NCI-H2107 (cell line): ENCODE measurements around the gene ATP7B.
A peak's percentile ranks its signal among the peaks of the same experiment; 100 is the strongest.

Experiments used
- DNase-seq: peaks from one replicate; lab custom pipeline; 2025; lab: John Stamatoyannopoulos, UW

Gene ATP7B

DNA sequence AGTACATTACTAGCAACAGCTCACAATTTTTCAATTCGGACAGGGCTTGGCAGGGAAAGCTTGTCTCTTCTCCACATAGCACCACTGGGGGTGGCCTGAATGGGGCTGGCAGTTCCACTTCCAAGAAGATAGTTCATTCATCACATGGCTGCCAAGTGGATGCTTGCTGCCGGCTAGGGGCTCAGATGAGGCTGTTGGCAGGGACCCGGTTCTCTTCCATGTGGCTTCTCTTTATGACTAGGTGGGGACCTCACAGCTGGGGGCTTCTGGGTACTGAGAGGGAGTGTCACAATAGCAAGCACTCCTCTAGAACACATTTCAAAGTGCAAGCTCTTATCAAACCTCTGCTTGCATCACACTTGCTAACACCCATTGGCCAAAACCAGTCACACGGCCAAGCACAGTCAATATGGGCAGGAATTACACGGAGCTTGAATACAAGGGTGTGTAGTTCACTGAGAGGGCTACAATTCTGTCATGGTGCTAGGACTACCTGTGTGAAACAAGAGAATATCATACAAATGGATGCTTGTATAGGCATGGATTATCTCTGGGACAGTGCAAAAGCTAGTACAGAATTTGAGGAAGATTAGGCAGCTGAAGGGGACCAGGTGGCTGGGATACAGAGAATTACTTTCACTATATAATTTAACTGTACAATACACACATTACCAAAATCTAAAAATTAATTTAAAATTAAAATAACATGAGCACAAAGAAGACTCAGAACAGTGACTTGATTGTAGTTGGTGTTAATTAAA lies 32.3 kb downstream of the ATP7B start:
- no peak for DNase-seq

DNA sequence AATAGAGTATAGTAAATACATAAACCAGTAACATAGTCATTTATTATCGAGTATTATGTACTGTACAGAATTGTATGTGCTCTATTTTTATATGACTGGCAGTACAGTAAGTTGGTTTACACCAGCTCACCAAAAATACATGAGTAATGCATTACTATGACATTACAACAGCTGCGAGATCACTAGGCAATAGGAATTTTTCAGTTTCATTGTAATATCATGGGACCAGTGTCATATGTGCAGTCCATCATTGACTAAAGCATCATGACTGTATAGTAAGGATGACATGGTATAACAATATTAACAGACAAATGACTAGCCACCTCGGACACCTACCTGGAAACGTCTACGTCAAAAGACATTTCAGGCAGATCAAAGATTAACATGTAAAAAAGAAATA lies 33.6 kb downstream of the ATP7B start:
- no peak for DNase-seq

DNA sequence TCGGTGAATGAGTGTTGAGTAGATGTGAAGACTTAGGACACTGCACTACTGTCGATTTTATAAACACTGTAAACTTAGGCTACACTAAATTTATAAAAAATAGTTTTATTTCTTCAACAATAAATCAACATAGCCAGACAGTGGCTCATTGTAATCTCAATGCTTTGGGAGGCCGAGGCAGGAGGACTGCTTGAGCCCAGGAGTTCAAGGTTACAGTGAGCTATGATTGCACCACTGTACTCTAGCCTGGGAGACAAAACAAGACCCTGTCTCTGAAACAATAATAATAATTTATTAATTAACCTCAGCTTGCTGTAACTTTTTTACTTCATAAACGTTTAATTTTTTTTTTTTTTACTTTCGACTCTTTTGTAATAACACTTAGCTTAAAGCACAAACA lies 34.4 kb downstream of the ATP7B start:
- no peak for DNase-seq

- no peak for DNase-seq
These were observed 34.8 kb downstream of the ATP7B start for GRCh38 chr13:51976423-51976822.

DNA sequence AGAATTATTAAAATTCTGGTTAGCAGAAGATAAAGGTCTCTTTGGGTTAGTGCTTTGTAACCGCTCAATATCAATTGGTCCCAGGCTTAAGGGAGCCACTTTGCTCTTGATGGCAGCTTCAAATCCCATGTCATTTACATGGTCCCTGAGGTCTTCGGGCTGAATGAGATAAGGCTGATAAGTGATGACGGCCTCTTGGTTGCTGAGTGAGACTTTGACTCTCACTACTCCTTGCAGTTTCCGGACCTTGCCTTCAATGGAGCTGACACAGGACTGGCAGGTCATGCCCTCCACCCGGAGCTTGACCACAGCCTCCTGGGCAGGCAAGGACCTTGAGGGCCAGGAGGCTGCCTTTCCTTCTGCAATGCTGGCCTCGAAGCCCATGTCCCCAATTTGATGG lies 36.8 kb downstream of the ATP7B start:
- DNase-seq, result no peak

GRCh38 chr13:51971520-51972426 lies 39.5 kb downstream of the ATP7B start:
- DNase-seq, result peak; percentile 47

DNA sequence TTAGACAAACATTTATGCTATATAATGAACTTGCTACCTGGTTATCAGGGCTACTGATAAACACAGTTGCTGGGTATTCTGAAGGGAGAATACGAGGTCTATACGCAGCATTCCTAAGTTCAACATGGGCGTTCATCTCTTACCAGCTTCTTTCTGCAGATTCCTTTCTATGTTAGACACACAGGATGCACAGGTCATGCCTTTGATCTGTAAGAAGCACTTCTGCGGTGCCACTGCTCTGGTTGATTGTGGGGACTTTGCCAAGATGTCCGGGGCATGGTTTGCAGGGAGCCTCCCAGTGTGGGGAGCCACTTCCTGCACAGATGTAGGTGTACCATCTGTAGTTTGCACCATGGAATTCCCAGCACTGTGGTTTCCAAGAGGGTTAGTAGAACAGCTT lies 40.9 kb downstream of the ATP7B start:
- DNase-seq, result peak; percentile 6

DNA sequence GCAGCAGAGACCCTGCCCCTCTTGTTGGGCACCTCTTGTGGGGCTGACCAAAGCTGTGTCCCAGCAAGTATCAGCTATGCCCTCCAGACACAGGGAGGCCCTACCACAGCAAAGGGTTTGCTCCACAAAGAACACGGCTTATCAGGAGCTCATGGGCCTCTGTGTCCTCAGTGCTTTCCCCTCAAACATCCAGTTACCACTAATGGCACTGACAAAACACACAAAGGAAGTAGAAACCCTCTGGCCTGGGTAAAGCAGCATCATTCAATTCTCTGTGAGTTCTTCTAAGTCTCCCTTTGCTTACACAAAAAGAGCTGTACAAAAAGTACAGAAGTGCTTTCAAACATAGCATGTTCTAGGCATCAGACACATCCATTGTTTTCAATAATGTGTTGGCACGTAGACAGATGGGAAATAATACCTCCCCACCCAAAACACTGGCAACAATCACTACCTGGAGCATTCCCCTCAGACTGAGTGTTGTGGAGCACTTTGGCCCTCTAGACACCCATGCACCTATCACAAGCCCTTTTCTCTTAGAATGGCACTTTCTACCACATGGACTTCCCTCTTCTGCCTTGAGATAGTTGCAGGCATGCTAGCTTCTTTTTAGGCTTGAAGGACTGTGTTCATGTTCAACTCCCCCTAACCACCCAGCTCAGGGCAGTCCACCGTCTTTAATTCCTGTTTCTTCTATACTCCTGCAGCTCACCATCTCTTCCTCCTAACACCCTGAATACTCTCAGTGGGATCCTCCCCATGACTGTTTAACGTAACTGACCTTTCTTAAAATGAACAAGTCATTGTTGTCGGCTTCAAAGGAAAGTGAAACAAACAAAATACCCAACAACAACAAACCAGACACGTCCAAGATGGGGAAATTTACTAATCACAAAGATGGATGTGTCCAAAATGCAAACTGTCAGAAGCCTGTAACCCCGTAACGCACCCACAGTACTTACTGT lies 43.5 kb downstream of the ATP7B start:
- DNase-seq, result no peak

GRCh38 chr13:51966186-51966585 lies 45.1 kb downstream of the ATP7B start:
- no peak for DNase-seq

DNA sequence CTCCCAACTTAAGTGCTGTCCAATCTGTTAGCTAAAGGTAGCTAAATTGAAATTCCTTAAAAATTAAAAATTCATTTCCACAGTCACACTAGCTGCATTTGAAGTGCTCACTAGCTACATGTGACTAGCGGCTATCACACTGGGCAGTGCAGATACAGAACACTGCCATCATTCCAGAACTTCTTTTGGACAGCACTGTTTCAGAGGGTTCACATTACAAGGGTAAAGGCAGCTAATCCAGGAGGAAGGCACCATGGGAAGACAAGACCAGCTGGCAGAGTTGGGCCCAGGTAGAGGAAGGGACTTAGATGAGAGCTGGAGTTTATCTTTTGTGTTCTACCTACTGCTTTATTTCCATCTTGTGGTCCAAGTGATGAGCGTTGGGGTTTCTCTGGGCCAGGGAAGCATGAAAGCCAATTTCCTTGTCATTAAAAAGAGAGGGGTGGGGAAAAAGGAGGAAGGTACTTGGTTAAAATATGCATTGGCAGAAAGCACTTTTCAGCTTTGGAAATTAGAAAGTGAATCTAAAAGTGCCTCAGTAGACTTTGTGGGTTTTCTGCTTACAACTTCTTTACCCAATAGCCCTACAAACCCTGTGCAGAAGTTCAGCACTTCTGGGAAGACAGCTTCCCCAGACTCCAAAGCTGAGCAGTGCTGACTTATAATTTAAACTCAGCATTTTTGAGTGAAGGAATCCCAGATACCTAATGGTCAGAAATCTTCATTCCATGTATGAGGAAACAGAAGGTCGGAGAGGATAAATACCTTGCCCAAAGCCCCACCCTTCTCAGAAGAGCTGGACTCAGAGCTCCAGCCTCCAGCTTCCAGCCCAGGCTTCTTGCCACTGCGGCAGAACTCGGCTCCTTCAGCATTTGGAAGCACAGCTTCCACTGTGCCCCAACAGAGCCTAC lies 49.5 kb downstream of the ATP7B start:
- DNase-seq, result no peak

DNA sequence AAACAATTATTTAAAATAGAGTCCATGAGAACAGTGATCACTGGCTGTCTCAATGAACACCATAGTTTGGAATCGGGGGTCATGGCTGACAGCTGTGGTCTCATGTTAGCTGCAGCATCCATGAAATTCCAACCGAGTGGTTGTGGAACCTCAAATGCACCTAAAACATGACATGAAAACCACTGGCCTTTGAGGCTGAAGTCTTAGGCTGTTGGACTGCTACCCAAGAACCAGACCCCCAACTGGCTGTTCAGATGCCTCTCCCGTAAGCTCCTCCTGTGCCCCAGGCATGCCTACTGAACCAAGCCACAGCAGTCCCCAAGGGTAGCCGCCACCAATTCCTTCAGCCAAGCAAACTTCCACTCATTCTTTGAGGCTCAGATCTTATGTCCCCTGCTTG lies 50.5 kb downstream of the ATP7B start:
- no peak for DNase-seq

DNA sequence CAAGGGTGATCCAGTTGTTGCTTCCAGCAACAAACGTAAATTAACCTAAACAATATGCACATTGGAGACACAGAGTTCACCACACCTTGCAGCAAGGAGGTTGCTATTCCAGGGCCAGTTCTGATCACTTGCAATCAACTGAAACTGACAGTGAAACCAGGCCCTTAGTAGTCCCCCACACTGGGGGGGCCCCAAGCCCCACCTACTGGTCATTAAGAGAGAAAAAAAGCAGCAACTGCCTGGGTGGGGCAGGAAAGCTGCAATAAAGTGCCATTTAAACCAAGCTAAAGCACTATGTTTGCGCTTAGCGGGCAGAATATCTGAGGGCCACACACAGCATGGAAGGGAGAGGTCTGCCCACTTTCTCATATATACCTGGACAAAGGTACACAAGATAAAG lies 51.5 kb downstream of the ATP7B start:
- no peak for DNase-seq

- no peak for DNase-seq
These were observed 53.1 kb downstream of the ATP7B start for GRCh38 chr13:51958217-51958547.

DNA sequence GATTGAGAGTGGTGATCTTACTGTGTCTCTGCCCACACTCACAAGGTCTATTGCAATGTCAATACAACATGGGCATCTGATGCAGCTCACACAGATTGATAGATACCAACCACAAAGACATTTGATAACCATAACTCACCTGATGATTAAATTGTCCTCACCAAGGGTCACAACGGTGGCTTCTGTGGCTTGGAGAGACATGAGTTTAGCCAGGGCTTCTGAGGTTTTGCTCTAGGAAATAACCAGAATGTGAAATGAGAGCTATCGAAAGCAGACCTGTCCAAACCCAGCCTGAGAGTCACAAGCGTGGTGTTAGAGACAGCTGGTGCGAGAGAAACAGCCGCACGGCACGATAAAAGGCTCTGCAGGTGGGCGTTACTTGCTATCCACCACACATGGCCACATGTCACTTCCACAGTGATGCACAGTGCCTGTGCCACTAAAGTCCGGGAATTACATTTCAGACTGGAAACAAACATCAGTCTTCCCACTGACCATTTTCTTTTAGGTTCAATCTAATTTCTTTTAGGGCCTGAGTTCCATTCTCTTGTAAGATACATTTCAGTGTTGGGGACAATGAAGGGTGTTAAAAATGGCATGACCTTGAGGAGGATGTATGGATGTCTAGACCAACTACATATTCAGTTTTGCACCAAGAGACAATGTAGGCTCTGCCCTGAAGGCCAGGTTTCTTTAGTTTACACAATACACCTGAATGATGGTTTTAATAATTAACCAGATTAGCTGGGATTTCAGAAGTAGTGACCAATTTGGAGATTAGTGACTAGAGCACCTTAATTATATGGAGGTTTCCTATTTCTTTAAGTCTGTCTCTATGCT lies 53.7 kb downstream of the ATP7B start:
- DNase-seq, result no peak

GRCh38 chr13:51956717-51957116 lies 54.5 kb downstream of the ATP7B start:
- DNase-seq, result no peak

DNA sequence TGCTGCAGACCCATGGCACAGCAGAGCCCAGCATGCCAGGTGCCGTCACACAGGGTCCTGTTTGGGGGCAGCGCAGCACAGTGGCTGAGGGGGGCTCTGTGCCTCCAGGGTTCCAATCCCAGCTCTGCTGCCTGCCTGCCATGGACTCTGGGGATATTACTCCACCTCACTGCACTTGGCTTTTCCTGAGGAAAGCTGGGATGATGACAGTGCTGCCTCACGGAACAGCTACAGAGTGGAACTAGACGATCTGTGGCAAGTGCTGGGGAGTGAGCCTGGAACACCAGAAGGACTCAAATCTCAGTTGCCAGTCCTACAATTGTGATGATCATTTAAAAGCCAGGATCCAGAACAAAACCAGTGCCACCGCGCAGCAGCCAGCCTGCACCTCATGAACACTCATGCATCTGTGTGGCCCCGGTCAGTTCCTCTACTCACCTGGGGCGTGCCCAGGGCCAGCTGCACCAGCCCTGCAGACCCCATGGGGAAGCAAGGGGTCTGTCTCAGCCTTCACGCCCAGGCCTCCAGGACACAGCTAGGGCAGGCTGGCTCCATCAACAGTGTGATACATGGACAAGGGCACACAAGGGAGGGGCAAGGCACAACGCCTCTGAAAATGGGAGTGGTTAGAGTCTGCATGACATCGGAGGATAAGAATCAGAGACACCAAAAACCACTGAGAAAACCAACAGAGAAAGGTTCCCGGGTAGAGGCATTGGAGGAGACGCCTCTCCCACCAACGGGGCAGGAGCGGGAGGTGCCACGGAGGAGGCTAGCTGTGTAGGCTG lies 55.2 kb downstream of the ATP7B start:
- DNase-seq, result no peak

DNA sequence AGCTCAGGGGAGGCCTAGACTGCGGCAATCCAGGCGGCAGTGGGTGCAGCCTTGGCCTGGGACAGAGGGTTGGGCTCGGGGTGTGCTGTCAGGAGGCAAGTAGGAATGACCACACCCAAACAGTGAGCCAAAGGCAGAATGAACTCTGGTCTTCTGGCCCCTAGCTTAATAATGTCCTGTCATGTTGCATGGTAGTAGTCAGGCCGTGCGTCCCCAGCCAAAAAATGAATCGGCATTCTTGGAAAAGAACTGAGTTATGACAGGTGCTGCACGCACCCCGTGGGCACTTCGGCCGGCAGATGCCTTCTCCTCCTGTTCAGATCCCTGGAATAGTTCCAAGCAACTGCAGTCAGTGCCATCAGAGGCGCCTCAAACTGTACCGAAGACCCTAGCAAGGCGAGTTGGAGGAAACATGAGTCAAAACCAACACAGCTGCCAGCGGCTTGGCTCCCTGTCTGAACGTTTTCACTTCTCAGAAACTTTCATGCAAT lies 55.9 kb downstream of the ATP7B start:
- no peak for DNase-seq

DNA sequence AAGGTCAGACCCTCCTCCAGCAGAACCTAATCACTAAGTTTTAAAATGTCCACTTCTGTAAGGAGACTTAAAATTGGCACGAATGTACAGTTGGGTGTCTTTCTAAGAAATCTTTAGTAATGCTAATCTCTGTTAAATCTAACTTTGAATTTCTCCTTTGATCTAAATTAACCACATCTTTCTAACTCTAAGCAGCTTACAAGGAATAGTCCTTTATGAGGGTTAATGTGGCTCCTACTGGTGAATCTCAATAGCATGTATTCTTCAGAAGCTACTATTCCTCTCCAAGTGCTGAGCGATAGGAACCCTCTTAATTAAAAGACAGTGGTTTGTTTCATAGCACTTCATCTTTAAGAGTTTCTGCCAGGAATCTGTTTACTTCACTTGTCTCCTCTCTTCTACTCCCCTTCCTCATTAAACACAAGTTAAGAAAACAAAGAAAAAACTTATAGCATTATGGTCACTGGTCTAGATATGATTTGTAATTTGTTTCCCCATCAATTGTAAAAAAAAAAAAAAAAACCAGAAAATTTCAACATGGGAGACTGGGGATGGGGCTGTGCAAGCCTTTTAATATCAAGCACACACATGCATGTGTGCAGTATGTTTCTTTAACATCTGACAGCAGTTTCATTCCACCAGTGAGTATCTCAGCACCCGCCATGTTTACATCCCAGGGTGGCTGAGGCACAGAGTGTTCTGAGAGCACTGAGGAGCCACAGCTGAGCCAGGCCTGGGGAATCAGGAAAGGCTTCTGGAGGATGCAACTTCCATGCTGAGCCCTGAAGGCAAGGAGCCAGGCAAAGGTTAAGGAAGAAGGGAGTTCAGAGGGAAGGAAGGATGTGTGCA lies 57.7 kb downstream of the ATP7B start:
- DNase-seq, result no peak
